Superior temporal gyrus (tissue), 1 donor: ENCODE measurements around the gene RNF212B.
"Not testable (repeated sequence)": the region's sequence is repeated elsewhere in the genome, so short reads cannot be mapped to it uniquely, and the experiment has no call there.

Source experiments
- DNase-seq: peaks from one replicate; pipeline ENCODE4 v3.0.0-alpha.2; 2016; ENCODE audit errors: extremely low spot score

Gene RNF212B

DNA sequence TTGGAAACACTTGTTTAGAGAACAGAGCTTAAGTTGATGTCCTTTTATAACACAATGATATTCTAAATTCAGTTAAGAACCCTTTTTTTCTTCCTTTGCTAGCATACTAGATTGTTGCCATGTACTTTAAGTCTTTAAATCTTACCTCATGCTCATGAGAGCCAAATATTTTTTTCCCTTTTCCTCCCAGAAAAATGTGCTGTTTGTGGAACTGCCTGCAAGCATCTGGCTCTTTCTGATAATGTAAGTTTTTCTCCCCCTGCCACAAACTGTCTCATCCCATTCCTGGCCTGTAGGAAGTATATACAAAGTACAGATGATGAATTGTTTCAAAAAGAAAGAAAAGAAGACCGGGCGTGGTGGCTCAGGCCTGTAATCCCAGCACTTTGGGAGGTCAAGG lies 5.3 kb downstream of the RNF212B start:
- no peak for DNase-seq

DNA sequence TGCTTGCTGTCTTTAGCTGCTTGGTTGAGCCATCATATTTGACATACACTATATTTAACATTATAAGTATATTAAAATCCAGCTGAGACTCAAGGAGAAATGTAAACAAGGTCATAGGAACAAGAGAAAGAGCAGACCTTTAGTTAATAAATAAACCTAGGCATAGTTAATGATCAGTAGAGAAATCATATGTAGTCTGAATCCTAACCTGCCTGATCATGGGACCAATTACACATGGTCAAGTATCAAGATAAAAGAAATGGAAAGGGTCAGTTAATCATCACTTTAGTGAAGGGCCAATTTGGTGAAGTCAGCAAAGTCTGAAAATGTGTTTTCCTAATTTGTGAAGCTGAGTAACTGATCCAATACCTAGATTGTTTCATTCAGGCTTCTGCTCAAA lies 7.5 kb downstream of the RNF212B start:
- no peak for DNase-seq

GRCh38 chr14:23248601-23249000 lies 10.9 kb downstream of the RNF212B start:
- no peak for DNase-seq

DNA sequence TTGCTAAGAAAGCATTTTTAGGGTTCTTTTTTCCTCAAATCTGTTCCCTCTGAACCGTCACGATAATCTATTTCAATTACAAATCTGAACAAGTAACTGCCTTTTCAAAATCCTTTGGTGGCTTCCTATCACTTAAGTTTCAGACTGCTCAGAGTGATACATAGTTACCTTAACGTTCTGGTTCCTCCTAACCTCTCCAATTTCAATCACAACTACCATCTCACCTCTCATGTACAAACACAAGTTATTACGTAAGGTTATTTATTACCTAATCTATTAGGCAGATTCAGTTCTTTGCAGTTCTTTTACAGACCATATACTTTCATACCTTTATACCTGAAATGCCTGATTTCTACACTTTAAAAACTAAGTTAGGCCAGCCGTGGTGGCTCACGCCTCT lies 12.1 kb downstream of the RNF212B start:
- no peak for DNase-seq

GRCh38 chr14:23252006-23252405 lies 14.3 kb downstream of the RNF212B start:
- no peak for DNase-seq

- DNase-seq = no peak
Observed at GRCh38 chr14:23252420-23253333, 14.9 kb downstream of the RNF212B start.

DNA sequence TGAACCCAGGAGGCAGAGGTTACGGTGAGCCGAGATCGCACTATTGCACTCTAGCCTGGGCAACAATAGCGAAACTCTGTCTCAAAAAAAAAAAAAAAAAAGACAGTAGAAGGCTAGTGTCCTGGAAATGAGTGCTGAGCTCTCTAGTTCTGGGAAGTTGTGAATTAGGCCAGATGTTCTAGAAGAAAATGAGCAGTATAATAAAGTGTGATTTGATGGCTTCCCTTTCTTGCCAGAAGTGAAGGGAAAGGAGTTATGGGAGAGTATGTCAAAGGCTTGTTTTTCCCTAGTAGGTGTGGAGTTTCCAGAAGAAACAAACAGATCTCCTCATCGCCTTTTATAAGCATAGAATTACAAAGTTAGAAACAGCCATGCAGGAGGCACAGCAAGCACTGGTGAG lies 20.5 kb downstream of the RNF212B start:
- no peak for DNase-seq

GRCh38 chr14:23259426-23259825 lies 21.7 kb downstream of the RNF212B start:
- DNase-seq = no peak

DNA sequence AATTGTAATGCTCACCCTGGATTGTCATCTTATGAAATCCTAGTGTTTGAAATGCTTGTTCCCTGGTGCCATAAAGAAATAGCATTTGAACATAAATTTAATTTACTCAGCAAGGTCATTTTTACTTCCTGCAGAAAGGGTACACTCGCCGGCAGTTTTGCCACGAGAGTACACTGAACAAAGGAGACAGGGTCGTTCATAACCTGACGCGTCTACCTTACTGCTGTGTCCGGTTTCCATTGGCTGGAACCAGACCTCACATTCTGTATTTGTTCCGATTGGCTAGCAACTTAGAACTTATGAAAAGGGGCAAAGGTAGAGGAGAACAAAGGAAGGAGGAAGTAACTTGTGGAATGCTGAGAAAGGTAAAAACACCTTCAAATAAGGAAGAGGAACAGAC lies 23.1 kb downstream of the RNF212B start:
- DNase-seq = not testable (repeated sequence)

GRCh38 chr14:23269193-23269592 lies 31.5 kb downstream of the RNF212B start:
- no peak for DNase-seq

- no peak for DNase-seq
Observed at GRCh38 chr14:23275412-23275811, 37.7 kb downstream of the RNF212B start.

DNA sequence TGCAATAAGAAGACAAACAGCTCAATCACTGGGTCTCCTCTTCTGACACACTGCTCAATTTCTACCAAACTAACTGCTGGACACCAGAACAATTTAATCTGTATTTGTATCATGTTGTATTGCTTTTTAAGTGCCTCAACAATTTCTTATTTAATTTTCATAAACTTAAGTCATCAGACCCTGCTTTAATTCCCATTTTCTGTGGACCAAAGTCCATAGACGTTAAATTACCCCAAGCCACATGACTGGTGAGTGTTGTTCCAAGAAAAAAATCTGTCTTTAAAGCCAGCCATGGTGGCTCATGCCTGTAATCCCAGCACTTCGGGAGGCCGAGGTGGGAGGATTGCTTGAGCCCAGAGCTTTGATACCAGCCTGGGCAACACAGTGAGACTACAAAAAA lies 39.5 kb downstream of the RNF212B start:
- DNase-seq = no peak

GRCh38 chr14:23277928-23278327 lies 40.2 kb downstream of the RNF212B start:
- DNase-seq = not testable (repeated sequence)

DNA sequence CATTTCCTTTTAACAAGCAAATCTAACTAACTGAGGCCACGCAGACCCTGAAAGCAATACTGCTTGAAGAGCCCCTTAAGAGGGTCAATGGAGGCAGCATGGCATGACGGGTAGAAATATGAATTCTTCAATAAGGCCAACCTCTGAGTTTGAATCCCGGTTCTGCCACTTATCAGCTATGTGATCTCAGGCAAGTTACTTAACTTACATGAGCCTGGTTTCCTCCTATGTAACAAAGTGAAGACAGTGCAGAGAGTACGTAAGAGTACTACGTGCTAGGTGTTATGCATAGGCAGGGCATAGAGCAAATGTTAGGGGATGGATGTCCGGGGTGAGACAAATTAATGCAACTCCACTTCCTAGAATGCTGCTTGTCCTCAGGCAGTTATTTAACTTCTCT lies 43.5 kb downstream of the RNF212B start:
- no peak for DNase-seq

DNA sequence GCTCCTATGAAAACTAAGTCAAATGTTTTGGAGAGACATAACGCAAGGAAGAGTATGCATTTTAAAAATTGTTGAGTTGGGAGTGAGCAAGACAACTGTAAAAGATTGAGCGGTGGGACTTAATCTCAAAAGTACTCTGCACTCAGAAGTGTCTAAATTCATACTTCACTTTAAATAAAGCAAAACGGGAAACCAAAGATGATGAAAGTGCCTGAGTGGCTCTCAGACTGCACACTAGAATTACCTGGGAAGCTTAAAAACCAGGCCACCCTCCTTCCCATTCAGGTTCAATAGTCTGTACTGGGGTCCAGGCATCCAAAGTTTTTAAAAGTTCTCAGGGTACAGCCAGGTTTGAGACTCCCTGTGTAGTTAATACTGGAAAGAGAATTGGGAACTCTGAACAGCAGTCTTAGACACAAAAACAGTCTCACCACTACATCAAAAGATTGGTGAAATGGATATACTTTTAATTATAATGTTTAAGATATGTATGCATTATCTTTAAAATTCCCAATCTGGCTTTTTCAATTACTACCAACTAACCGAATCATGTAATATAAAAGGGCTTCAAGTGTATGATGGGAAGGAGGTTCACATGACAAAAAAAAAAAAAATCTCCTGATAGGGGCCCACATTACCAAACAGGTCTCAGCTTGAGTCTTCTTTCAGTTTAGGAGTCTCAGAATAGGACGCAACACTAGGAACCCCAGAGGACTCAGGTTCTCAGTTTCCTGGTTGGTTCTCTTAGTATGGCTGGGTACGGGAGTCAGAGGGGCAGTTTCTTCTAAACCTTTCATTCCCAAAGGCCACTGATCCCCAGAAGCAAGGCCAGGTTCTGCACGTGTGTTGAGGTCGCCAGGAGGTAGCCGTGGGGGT lies 47.2 kb downstream of the RNF212B start:
- peak; percentile 38 for DNase-seq

DNA sequence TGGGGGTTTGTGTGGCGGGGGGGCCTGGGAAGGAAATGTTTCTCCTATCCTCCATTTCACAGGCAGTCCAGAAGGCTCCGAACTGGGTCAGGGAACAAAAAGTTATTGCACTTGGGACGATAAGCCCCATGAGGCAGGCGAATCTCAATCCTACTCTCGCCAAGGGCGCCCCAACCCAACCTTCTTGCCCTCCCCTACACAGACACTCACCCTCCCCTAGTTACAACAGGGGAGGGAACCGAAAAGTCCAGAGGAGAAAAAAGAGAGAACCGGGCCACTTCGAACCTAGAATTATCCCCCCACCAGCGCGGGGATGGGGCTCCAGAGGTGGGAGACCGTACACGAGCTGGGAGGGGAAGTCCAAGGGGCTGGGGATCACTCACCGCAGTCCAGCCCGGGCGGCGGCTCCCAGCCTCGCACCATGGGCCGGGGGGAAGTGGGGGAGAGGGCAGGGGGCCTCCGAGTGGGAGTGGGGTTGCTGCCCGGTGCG lies 47.8 kb downstream of the RNF212B start:
- DNase-seq = peak; percentile 30

DNA sequence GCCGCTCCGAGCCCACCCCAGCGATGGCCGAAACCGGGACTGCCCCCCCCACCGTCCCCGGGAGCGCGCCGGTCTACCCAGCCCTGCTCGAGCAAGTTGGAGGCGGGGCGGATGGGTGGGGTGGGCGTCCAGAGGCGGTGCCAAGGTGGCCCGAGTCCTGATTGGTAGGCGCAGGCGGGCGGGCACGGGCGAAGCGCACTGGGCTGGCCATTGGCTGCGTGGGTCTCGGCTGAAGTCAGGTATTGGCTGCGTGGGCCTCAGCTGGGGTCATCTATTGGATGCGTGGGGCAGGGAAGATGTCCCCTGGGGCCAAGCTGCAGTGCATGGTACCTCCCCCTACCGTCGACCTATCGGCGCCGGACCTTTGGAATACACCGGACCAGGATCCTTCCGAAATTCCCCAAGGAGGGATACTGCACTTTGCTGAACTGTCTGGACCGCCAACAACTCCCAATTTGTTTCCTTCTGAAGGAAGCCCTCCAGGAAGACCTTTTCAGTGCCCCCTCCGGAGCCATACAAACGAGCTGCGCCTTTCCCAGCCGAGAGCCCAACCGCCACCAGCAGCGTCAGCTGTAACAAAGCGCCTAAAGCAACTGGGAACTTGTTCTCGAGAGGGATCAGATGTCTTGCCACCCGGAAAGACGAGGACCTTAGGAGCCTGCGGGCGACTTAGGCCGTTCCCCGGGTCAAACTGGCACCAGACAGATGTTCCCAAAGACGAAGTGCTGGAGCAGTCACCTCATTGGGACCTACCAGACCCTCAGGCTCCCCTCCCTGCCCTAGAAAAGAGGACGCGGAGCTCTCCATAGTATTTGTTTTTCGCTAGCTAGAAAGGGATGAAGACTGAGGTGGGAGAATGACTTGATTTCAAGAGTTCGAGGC lies 48.5 kb downstream of the RNF212B start, which contains the start of gene HOMEZ:
Gene HOMEZ, minus strand, starts transcription at position 113 of the 882 bp plus-strand sequence. CDS start 180 bp downstream, outside the sequence.
- DNase-seq = peak; percentile 98

- no peak for DNase-seq
Observed at GRCh38 chr14:23286902-23287479, 49.3 kb downstream of the RNF212B start.

DNA sequence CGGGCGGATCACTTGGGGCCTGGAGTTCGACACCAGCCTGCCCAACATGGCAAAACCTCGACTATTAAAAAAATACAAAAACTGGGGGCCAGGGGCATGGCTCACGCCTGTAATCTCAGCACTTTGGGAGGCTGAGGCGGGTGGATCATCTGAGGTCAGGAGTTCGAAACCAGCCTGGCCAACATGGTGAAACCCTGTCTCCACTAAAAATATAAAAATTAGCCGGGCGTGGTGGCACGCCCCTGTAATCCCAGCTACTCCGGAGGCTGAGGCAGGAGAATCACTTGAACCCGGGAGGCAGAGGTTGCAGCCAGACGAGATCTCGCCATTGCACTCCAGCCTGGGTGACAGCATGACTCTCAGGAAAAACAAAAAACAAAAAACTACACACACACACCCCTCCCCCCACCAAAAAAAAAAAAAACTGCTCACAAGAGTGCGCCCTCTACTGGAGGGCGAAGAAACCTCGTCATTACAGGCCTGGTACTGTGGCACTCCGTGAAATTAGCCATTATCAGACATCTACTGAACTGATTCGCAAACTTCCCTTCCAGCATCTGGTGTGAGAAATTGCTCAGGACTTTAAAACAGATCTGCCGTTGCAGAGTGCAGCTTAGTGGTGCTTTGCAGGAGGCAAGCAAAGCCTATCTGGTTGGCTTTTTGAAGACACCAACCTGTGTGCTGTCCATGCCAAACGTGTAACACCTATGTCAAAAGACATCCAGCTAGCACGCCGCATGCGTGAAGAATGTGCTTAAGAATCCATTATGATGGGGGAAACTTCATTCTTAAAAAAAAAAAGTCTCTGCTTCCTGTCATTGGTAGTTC lies 57.2 kb downstream of the RNF212B start:
- peak; percentile 82 for DNase-seq
